ACC112 (cell line): ENCODE data around the gene GTPBP1.

Experiments
- H2AFZ ChIP-seq: fragments of 200-600 bp; sonication (generic); one replicate; pipeline ENCODE4 v1.6.0; 2017; ENCODE audit warnings: antibody characterized with exemption, low read length; ENCODE audit not compliant: unreplicated experiment
- H3K27ac ChIP-seq: fragments of 200-600 bp; sonication (generic); 2 replicates; pipeline ENCODE4 v1.5.1; 2014; ENCODE audit warnings: low read depth, mild to moderate bottlenecking, antibody characterized with exemption, low read length, moderate library complexity
- H3K27me3 ChIP-seq: fragments of 200-600 bp; sonication (generic); 2 replicates; pipeline ENCODE4 v1.6.1; 2014; ENCODE audit warnings: mild to moderate bottlenecking, antibody characterized with exemption, low read length, moderate library complexity, mixed read lengths; ENCODE audit not compliant: insufficient read depth
- H3K36me3 ChIP-seq: fragments of 200-600 bp; sonication (generic); 2 replicates; pipeline ENCODE4 v1.6.1; 2016; ENCODE audit warnings: mild to moderate bottlenecking, antibody characterized with exemption, low read length, moderate library complexity, mixed read lengths; ENCODE audit not compliant: insufficient read depth
- H3K4me1 ChIP-seq: fragments of 200-600 bp; sonication (generic); one replicate; pipeline ENCODE4 v1.6.1; 2016; ENCODE audit warnings: low read length, mixed read lengths; ENCODE audit not compliant: insufficient read depth, unreplicated experiment, control insufficient read depth
- H3K4me3 ChIP-seq: fragments of 200-600 bp; sonication (generic); 2 replicates; pipeline ENCODE4 v1.5.1; 2014; ENCODE audit warnings: mild to moderate bottlenecking, low read depth, low read length
- H3K79me2 ChIP-seq: fragments of 200-600 bp; sonication (generic); one replicate; pipeline ENCODE4 v1.6.0; 2016; ENCODE audit warnings: low read length; ENCODE audit not compliant: control insufficient read depth, unreplicated experiment, insufficient read depth

The GTPBP1 gene

GRCh38 chr22:38751422-38752346 is 45.9 kb downstream of the GTPBP1 start:
- Histone ChIP-seq H2AFZ (no peak overlapping the region), H3K4me1 (peaks cover 8% of the 10 kb centered on the region), H3K36me3 (no peaks in the 10 kb centered on the region), H3K79me2 (peaks cover 10% of the 10 kb centered on the region), H3K27ac (no peak overlapping the region), H3K4me3 (no peak overlapping the region), H3K27me3 (no peaks in the 10 kb centered on the region)

GRCh38 chr22:38753948-38754750 is 48.4 kb downstream of the GTPBP1 start:
- Histone ChIP-seq H3K4me3 (peak overlapping the region; percentile 74), H3K36me3 (no peaks in the 10 kb centered on the region), H3K4me1 (peaks cover 8% of the 10 kb centered on the region), H3K27ac (peak overlapping the region; percentile 88), H2AFZ (no peak overlapping the region), H3K27me3 (no peaks in the 10 kb centered on the region), H3K79me2 (peaks cover 10% of the 10 kb centered on the region)

DNA sequence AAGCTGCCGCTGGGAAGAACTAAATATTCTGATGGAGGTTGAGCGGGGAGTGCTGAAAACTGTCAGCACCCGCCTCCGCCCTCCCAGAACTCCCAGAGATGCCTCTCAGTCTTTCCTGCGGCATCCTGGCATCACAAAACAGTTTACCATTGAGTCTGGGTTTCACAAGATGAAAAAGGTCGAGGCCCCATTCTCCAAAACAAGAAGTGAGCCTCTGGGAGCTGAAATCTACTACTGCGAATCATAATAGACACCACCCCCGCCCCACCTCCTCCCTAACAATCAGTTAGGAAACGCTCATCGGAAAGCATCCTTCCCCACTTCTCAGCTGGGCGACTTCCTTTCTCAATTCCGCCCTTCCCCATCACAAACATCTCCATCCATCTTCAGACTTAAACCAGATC is 49.0 kb downstream of the GTPBP1 start:
- H3K4me1 ChIP-seq = peaks cover 8% of the 10 kb centered on the region
- no peak overlapping the region for H2AFZ ChIP-seq
- H3K27ac ChIP-seq = peak overlapping the region; percentile 88
- H3K36me3 ChIP-seq = no peaks in the 10 kb centered on the region
- H3K27me3 ChIP-seq = no peaks in the 10 kb centered on the region
- H3K4me3 ChIP-seq = peak overlapping the region; percentile 74
- peaks cover 10% of the 10 kb centered on the region for H3K79me2 ChIP-seq

- peaks cover 10% of the 10 kb centered on the region for H3K79me2 ChIP-seq
- H2AFZ ChIP-seq = no peak overlapping the region
Observed at GRCh38 chr22:38755155-38755910, 49.6 kb downstream of the GTPBP1 start.

GRCh38 chr22:38755911-38756532 is 50.3 kb downstream of the GTPBP1 start, which contains the start of gene SUN2:
Gene SUN2, minus strand, starts transcription at chr22:38755998. Its CDS starts 3,370 bp downstream, at chr22:38752628.
- peaks cover 10% of the 10 kb centered on the region for H3K79me2 ChIP-seq
- H2AFZ ChIP-seq = peak within 1 kb of the TSS; percentile 81
- peak within 1 kb of the TSS; percentile 74 for H3K4me3 ChIP-seq
- H3K27me3 ChIP-seq = no peaks in the 10 kb centered on the region
- peak within 1 kb of the TSS; percentile 88 for H3K27ac ChIP-seq
- H3K36me3 ChIP-seq = no peaks in the 10 kb centered on the region
- H3K4me1 ChIP-seq = peaks cover 8% of the 10 kb centered on the region

More at GRCh38 chr22:38755155-38755910, 49.6 kb downstream of the GTPBP1 start:
- Histone ChIP-seq H3K27ac (peak overlapping the region; percentile 88), H3K4me1 (peaks cover 8% of the 10 kb centered on the region), H3K4me3 (peak overlapping the region; percentile 74), H3K36me3 (no peaks in the 10 kb centered on the region), H3K27me3 (no peaks in the 10 kb centered on the region)

DNA sequence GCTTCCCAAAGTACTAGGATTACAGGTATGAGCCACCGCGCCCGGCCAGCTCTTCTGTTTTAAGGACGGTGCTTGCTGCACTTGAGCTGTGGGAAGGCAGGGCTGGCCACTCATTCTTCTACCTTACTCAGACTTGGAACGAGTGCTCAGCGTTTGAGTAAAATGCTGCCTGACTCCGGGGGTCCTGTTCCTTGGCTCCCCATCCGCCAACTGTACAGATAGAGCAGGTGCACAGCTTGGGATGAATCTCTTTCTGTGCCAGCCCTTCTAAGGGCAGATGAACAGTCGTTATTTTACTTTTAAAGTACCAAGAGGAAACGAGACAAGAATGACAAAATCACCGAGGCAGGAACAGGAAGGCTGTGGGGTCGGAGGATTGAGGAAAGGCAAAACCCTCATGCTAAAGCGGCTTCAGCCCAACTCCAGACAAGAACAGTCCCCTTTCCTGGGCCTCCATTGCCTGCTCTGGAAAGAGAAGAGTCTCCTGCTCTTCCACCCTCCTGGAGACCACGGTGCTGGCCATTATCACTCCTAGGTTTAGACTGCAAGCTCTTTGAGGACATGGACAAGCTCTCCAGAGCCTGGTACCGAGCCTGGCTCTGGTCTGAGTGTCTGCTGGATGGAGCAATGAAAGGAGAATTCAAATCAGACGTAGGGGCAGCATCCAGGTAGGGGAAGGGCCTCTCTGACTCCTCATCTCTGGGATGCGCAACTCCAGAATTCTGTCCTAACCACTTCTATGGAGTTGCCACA is 51.1 kb downstream of the GTPBP1 start:
- Histone ChIP-seq H3K4me3 (peak overlapping the region; percentile 74), H3K27ac (no peak overlapping the region), H2AFZ (no peak overlapping the region)

DNA sequence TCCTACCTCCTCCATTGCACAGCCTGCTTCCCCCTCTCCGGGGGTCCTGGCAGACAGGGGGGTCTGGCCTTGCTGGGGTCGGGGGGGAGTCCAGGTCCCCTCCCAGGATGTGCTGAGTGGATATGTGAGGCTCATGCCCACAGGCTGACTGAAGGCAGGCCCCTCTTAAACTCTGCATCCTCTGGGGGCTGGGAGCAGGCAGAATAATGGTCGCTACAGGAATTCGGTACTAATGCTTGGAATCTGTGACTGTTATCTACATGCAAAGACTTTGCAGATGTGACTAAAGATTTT is 51.7 kb downstream of the GTPBP1 start:
- H3K4me3 ChIP-seq = no peak overlapping the region
- H3K4me1 ChIP-seq = peaks cover 8% of the 10 kb centered on the region
- no peaks in the 10 kb centered on the region for H3K27me3 ChIP-seq
- H3K79me2 ChIP-seq = peaks cover 10% of the 10 kb centered on the region
- no peaks in the 10 kb centered on the region for H3K36me3 ChIP-seq
- no peak overlapping the region for H2AFZ ChIP-seq
- no peak overlapping the region for H3K27ac ChIP-seq

More for the DNA sequence above, 51.1 kb downstream of the GTPBP1 start:
- Histone ChIP-seq H3K36me3 (no peaks in the 10 kb centered on the region), H3K4me1 (peaks cover 8% of the 10 kb centered on the region), H3K27me3 (no peaks in the 10 kb centered on the region), H3K79me2 (peaks cover 10% of the 10 kb centered on the region)

- Histone ChIP-seq H3K4me1 (peaks cover 8% of the 10 kb centered on the region), H3K27me3 (no peaks in the 10 kb centered on the region), H2AFZ (no peak overlapping the region), H3K79me2 (peaks cover 10% of the 10 kb centered on the region), H3K36me3 (no peaks in the 10 kb centered on the region), H3K27ac (no peak overlapping the region), H3K4me3 (no peak overlapping the region)
Observed at GRCh38 chr22:38758276-38758945, 52.7 kb downstream of the GTPBP1 start.

GRCh38 chr22:38759005-38759404 is 53.3 kb downstream of the GTPBP1 start:
- Histone ChIP-seq H3K4me3 (no peak overlapping the region), H3K36me3 (no peaks in the 10 kb centered on the region), H2AFZ (no peak overlapping the region), H3K4me1 (peaks cover 8% of the 10 kb centered on the region), H3K79me2 (peaks cover 4% of the 10 kb centered on the region), H3K27ac (no peak overlapping the region), H3K27me3 (no peaks in the 10 kb centered on the region)
